HG03439 (cell line): ENCODE results near the gene RPS18.
A peak's percentile ranks its signal among the peaks of the same experiment; 100 is the strongest.
"Not testable (repeated sequence)": the region's sequence is repeated elsewhere in the genome, so short reads cannot be mapped to it uniquely, and the experiment has no call there.

Source experiments
- ATAC-seq: cut with Tn5 transposase; IDR thresholded peaks from one replicate; pipeline ENCODE4 v1.9.1; 2021; ENCODE audit warnings: mild to moderate bottlenecking, moderate library complexity; ENCODE audit not compliant: unreplicated experiment

RPS18 gene

DNA sequence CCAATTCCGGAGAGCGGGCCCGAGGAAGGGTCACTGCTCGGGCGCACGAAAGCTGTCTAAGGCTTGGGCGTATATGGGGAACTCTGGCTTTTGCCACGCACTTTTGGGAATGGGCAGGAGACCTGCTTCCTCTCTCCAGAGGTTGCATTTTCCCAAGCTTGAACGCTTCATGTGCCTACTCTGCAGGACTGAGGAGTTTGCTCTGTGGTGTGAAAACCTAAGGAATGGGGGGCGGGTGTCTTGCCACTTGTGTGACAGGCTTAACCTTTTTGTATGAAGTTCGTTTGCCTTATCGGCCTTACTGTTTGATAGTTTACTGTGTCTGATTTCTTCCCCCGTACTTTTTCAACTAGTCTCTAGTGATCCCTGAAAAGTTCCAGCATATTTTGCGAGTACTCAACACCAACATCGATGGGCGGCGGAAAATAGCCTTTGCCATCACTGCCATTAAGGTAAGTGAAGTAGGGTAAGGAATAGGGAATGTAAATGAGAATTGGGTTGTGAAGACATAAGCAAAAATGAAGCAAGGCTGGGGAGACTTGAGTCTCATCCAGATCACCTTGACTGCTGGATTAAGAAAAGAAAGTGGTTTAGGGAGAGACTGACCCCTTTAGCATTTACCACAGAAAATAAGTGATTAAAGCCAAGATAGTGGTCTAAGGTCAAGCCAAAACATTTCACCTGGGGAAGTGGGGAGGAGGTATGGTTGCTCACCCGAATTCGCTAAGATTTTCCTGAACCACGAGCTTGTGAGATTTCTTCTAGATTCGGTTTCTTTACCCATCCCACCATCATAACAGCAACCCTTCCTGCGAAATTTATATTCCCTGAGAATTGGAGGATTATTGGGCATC is 627 bp downstream of the RPS18 start:
- ATAC-seq = peak; percentile 18

DNA sequence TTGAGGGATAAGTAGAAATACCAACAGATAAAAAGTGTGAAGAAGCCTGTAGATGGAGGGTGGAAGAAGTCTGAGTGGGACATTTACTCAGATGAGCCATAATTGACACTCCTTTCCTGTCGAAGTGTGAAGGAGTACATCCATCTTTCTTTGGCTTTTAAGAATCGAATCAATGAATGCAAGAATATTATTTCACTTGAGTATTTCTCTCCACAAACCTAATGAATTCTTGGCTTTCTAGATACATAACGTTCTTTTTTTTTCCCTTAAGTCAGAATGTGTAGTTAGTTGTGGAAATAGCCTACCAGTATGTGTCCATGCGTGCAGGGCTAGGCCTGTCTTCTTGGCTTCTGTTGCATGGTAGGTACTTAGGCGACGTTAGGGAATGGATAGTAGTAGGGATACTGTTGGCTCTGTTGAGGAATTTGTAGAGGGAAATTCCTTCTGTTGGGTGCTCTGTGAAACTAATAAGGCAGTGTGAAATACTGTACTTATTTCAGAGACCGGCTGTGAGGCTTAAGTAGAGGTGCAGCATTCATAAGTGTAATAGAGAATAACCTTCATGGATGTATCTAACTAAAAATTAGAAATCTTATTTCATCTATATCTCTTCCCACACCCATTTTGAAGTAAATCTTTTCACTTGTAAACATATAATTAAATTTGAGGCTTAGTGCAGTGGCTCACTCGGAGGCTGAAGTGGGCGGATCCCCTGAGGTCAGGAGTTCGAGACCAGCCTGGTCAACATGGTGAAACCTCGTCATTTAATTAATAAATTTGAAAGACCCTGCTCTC is 1.5 kb downstream of the RPS18 start:
- no peak for ATAC-seq

DNA sequence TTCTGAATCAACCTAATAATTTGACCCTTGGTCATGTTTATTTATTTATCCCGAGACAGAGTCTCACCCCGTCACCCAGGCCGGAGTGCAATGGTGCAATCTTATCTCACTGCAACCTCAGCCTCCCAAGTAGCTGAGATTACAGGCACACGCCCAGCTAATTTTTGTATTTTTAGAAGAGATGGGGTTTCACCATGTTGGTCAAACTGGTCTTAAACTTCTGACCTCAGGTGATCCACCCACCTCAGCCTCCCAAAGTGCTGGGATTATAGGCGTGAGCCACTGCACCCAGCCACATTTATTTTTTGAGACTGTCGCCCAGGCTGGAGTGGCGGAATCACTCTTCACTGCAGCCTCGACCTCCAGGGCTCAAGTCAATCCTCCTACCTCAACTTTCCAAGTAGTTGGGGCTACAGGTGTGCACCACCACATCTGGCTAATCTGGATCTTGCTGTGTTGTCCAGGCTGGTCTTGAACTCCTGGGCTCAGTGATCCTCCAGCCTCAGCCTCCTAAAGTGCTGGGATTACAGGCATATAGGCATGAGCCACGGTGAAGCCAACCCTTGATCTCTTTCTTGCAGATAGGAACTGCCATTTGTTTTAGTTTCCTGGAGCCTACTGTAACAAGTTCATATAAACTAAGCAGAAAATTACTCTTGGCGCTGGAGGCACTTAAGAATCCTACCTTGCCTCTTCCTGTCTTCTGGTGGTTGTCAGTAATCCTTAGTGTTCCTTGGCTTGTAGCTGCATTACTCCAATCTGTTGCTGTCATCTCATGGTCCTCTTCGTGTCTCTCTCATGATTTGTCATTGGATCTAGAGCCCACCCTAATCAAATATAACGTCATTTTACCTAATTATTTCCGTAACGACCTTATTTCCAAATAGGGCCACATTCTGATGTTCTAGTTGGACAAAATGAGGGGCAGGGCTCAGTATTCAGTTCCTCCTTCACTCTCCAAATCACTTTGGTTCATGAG is 2.3 kb downstream of the RPS18 start:
- no peak for ATAC-seq

DNA sequence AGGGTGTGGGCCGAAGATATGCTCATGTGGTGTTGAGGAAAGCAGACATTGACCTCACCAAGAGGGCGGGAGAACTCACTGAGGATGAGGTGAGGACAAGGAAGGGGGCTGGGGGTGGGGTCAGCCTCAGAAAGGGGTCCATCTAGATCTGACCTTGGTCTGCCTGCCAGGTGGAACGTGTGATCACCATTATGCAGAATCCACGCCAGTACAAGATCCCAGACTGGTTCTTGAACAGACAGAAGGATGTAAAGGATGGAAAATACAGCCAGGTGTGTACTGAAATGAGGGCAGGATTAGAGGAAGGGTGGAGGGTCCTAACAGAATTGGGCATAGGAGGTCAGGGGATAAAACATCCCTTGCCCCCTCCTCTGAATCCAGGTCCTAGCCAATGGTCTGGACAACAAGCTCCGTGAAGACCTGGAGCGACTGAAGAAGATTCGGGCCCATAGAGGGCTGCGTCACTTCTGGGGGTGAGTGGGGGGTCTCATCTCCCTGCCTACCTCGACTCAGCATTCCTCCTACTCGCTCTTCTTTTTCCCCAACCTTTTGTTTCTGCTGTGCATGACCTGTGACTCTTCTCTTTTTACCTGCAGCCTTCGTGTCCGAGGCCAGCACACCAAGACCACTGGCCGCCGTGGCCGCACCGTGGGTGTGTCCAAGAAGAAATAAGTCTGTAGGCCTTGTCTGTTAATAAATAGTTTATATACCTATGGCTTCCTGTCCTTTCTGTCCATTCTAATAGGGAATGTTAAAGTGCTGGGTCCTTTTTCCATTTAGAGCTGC is 4.1 kb downstream of the RPS18 start:
- not testable (repeated sequence) for ATAC-seq

DNA sequence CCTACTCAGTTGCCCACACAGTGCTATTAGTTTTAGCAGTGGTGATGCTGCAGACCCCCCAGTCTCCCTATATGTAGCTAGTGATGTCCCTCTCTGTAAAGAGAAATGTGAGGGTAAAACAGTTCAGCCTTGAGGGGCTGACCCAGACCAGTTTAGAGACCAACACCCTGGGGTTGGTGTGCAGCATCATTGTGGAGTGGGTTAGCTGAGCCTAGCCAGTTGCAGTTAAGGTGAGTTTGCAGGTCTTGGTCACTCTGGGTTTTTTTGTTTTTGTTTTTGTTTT is 4.6 kb downstream of the RPS18 start:
- ATAC-seq = no peak

DNA sequence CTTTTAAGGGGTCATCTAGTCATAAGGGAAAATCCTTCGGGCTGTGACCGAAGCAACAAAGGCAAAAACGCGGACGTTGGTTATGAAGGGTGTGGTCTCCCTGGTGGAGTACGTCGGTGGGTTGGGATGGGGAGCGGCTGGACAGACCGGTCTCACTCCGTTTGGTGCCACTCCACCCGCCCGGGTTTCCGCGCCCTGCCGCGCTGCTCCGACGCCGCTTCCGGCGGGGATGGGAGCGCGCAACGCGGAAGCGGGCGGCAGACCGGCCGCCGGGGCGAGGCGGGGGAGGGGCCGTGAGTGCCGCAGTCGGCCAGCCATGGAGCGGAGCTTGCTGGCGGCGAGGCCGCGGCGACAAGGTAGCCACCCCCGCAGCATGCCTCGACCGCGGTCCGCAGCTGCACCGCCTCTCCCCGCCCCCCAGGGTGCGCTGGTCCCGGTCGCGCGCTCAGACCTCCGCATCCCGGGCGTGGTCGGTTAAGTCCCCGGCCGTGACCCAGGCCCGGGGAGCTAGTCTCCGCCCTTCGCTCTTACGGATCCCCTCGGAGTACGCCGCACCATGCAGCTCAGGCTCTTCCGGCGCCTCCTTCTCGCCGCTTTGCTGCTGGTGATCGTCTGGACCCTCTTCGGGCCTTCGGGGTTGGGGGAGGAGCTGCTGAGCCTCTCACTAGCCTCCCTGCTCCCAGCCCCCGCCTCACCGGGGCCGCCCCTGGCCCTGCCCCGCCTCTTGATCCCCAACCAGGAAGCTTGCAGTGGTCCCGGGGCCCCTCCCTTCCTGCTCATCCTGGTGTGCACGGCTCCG is 5.2 kb downstream of the RPS18 start, which contains the start of gene B3GALT4:
B3GALT4 (plus strand) TSS at position 260 of the 799 bp plus-strand sequence; CDS start at position 557, 297 bp downstream.
- peak; percentile 55 for ATAC-seq

DNA sequence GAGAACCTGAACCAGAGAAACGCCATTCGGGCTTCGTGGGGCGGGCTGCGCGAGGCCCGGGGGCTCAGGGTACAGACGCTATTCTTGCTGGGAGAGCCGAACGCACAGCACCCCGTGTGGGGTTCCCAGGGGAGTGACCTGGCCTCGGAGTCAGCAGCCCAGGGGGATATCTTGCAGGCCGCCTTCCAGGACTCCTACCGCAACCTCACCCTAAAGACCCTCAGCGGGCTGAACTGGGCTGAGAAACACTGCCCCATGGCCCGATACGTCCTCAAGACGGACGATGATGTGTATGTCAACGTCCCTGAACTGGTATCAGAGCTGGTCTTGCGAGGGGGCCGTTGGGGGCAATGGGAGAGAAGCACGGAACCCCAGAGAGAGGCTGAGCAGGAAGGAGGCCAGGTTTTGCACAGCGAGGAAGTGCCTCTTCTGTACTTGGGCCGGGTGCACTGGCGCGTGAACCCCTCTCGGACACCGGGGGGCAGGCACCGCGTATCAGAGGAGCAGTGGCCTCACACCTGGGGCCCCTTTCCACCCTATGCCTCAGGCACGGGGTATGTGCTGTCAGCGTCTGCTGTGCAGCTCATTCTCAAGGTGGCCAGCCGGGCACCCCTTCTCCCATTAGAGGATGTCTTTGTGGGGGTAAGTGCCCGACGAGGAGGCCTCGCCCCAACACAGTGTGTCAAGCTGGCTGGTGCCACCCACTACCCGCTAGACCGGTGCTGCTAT is 6.0 kb downstream of the RPS18 start:
- peak; percentile 15 for ATAC-seq

DNA sequence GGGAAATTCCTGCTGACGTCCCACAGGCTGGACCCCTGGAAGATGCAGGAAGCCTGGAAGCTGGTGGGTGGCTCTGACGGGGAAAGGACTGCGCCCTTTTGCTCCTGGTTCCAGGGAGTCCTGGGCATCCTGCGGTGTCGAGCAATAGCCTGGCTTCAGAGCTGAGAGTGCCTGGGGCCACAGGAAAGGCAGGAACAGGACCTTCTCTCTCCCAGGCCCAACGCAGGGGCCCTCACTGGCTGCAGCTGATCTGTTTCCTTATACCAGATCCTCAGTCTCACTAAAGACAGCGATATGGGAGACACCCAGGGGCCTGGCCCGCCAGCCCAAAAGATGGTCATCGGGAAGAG is 6.5 kb downstream of the RPS18 start:
- no peak for ATAC-seq

DNA sequence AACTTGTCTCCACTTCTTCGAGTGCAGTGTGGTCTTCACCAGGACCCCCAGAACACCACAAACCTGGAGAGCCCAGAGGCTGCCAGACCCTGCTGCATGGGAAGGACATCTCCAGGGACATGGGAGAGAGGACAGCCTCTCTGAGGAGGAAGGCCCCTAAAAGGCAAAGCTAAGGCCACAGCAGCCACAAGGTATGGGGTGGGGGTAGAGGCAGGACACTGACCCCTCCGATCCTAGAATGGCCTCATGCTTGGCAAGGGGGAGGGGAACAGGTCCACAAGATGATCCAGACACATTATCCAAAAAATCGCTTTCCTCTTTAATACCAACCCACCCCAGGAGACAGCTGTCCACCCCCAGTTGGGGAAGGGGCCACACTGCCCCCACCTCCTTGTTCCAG is 6.9 kb downstream of the RPS18 start:
- ATAC-seq = no peak

DNA sequence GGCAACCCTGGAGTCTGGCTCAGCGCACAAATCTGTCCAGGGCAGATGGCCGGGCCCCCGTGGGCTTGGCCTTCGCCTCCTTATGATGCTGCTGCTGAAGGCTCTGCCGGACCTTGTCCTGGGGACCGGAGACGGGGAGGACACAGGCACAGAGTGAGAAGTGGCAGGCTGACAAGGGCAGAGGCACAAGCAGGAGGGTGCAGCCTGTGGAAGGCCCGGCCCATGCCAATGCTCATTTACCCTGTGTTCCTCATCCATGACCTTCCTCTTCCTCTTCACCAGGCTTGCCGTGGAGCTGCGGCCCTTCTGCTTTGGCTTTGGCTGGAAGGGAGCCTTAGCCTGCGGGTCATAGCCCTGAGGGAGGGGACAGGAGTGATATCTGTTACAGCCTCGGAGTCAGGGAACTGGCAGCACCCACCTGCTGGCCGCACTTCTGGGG is 7.4 kb downstream of the RPS18 start:
- no peak for ATAC-seq

DNA sequence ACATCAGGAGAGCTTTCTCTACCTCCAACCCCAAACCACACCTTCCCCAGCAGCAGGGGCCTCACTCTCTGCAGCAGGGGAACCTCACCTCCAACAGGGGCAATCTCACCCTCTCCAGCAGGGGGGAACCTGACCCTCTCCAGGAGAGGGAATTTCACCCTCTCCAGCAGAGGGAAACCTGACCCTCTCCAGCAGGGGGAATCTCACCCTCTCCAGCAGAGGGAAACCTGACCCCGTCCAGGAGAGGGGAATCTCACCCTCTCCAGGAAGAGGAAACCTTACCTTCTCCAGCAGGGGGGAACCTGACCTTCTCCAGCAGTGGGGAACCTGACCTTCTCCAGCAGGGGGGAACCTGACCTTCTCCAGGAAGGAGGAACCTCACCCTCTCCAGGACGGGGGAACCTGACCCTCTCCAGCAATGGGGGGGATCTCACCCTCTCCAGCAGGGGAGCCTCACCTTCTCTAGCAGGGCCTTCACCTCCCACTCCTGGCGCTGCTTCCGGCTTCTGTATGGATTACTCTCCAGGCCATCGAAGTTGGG is 8.2 kb downstream of the RPS18 start:
- no peak for ATAC-seq

DNA sequence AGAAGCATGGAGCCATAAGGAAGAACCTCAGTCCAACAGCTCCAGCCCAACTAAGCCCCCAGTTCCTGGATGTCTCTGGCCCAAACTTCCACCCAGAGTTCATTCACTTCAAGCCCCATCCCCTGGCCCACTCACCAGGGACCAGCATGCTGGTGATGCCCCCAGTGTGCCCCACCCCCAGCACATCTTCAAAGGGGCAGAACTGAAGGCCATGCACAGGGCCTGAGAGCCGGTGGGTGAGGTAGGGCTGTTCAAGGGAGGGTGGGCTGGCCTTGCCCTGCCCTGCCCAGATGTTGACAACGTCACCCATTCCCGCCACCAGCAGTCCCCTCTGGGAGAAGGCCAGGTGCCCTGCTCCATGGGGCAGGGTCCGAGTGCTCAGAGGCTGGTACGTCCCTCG is 8.7 kb downstream of the RPS18 start:
- ATAC-seq = no peak

DNA sequence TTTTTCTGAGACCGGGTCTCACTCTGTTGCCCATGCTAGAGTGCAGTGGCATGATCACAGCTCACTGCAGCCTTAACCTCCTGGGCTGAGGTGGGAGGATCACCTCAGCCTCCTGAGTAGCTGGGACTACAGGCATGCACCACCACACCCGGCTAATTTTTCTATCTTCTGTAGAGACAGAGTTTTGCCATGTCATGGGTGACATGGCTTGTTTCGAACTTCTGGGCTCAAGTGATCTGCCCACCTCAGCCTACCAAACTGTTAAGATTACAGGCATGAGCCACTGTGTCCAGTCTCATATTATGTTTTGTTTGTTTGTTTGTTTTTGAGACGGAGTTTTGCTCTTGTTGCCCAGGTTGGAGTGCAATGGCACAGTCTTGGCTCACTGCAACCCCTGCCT is 13.3 kb downstream of the RPS18 start:
- not testable (repeated sequence) for ATAC-seq

DNA sequence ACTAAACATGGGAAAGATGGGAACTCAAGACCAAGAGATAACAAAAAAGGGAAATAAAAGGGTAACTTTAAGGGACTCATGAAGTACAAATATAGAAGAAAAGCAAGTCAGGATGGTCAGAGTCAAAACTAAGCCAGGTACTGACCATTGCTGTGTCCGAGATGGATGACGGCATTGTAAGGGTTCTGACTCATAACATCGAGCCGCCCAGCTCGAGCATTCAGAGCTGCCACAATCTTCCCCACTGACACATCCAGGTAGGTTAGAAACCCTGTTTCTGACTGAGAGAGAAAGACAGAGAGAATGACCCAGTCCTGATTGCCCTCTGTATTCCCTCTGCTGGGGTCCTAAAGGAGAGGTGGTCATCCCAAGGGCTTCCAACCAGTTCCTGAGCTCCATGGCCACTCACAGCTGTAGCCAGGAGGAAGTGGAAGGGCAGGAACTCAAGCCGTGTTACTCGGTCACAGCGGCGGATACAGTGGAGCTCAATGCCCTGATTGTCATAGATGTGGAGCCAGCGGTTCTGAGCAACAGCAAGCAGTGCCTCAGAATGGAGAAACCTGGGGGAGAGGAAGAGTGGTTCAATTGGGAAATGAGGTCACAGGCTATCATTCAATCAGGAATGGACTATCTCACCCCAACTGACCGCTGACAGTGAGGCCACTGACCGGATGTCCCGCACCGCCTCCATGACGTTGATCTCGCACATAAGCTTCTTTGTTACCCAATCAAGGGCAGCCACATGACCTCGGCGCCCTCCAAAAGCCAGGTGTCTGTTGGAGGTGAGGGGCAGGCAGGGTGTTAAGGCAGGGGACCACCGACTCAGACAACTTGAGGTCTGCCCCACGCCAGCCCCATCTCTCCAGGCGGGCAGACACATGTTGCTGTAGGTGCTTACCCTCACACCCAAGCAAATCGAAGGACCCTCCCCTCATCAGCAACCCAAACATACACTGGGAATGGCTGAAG is 15.4 kb downstream of the RPS18 start:
- no peak for ATAC-seq

DNA sequence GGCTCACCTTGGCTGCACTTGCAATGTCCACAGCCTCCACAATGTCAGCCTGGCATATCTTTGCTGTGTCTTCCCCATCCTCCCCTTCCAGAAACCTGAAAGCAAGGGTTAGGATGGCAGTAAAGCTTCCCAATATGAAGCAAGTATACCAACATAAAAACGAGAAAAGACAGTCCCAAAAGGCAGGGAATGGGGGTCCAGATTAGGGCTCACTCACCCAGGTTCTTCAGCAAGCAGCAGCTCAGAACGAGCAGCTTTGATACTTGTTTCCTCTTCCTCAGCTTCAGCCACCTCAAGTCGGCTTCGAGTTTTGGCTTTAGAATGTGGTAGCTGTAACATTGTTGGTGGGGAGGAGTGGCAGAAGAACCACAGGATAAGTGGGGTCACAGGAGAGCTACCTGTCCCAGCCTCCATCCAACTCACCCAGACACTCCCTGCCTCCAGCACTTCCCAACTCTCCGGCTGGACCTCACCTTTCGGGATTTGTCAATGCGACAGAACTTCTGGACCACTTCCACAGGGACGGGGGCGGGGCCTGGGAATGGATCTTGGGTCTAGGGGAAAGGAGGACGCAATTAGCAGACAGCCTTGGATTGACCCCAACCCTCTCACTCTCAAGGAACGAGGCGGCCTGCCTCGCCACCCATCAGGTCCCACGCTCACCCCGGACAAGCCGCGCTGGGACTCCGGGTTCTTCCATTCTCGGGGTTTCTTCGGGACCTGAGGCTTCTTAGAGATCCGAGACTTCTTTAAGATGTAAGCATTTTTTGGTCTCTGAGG is 16.5 kb downstream of the RPS18 start:
- ATAC-seq = no peak

DNA sequence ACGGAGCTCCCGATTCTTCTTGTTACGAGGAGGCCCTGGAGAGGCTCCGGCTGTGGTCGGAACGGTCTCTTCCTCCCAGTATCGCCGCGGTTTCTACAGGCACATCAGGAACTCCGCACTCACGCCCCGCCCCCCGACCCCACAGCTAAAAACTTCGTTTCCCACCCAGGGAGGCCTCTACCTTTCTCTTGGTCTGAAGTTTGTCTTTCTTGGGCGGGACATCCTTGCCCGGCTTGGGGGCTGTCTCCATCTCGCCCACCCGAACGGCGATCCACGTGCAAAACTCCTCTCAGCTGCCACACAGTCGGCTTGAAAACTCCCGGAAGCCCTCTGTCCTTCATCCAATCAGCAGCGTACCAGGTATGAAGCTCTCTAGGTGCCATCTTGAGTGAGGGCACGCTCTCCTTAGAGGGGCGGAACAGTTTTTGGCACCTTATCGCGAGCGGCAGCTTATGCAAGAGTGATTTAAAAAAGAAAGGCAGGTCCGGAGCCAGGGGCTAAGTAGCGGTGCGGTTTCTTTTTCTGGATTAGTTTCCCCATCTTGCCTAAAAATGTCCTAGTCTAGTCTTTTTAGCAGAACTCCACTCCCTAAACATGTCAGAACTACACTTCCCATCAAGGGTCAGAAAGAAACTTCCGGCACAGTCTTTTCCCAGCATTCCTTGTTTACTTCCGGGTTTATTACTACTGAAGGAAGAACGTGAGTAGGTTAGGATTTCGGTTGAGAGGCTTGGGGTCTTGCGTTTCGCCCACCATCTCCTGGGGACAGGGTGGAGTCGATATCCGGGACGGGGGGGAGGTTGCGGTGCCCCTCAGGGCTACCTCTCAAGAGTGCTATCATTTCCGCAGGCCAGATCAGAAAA is 17.3 kb downstream of the RPS18 start, which contains the start of the genes PFDN6 and WDR46:
PFDN6 (plus strand) TSS at position 681 of the 863 bp plus-strand sequence. CDS start 256 bp downstream, outside the sequence.
WDR46 (minus strand) TSS at position 319 of the 863 bp plus-strand sequence; CDS start at position 250, 69 bp downstream.
- ATAC-seq = peak; percentile 83
